ENCODE measurements around the gene HSD3B7. TPM values are rescaled to one million over a fixed set of nuclear protein-coding genes. Genes with fewer than 3 reads are reported as not detected.
"Not testable (repeated sequence)": the region's sequence is repeated elsewhere in the genome, so short reads cannot be mapped to it uniquely, and the experiment has no call there.

Gene HSD3B7
- total RNA-seq, 1 donor from 2014 or later, result 12.5 TPM

DNA sequence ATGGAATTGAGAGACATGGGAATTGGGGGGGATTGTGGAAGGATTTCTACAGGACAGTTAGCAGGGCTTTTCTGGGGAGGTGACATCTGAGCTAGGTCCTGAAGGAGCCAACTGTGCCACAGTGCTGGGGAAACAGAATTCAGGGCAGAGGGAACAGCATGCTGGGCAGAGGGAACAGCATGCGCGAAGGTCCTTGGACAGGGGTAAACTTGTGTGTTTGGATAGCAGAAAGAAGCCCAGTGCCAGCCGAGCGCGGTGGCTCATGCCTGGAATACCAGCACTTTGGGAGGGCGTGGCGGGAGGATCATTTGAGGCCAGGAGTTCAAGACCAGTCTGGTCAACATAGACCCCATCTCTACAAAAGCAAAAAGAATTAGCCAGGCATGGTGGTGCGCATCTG, 21.6 kb downstream of the HSD3B7 start:
- no peak overlapping the region for H3K9ac ChIP-seq (ENCODE audit: low read depth in 1 of 3, low read length in 3 of 3)

DNA sequence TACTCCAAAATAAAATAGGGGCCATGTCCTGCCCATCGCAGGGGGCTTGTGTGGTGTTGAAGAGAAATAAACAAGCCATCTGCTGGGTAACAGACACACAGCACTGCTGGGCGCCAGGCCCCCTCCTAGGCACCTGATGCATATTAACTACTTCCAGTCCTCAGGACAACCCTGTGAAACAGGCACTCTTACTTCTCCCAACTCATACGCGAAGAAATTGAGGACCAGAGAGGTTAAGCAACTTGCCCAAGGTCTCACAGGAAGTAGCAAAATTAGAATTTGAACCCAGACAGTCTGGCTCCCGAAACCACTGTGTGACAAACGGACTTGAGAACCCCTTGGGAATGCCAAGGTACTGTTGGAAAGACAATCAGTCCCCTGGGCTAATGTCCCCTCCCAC, 22.7 kb downstream of the HSD3B7 start:
- Histone ChIP-seq H3K27ac (ENCODE audit: low read depth, low read length) (no peak overlapping the region), H3K36me3 (ENCODE audit: control insufficient read depth in 3 of 3, insufficient read depth in 3 of 3, low read length in 3 of 3) (no peaks in the 10 kb centered on the region), H3K27me3 (ENCODE audit: control insufficient read depth in 3 of 3, insufficient read depth in 3 of 3, low read length in 3 of 3) (peaks cover 37 to 55% (median 48%) of the 10 kb centered on the region in 3 donors), H3K4me1 (ENCODE audit: control insufficient read depth in 3 of 3, insufficient read depth in 3 of 3, low read length in 3 of 3) (peaks cover 0 to 3% (median 0%) of the 10 kb centered on the region in 3 donors), H3K4me3 (ENCODE audit: low read length in 3 of 3) (no peak overlapping the region), H3K9ac (ENCODE audit: low read depth in 1 of 3, low read length in 3 of 3) (no peak overlapping the region), H3K9me3 (ENCODE audit: control insufficient read depth in 3 of 3, low read length in 3 of 3) (no peaks in the 10 kb centered on the region)

More for the DNA sequence above, 21.6 kb downstream of the HSD3B7 start:
- Histone ChIP-seq H3K9me3 (ENCODE audit: control insufficient read depth in 3 of 3, low read length in 3 of 3) (no peaks in the 10 kb centered on the region), H3K4me3 (ENCODE audit: low read length in 3 of 3) (no peak overlapping the region), H3K4me1 (ENCODE audit: control insufficient read depth in 3 of 3, insufficient read depth in 3 of 3, low read length in 3 of 3) (peaks cover 0 to 6% (median 3%) of the 10 kb centered on the region in 3 donors), H3K27me3 (ENCODE audit: control insufficient read depth in 3 of 3, insufficient read depth in 3 of 3, low read length in 3 of 3) (peaks cover 37 to 55% (median 44%) of the 10 kb centered on the region in 3 donors), H3K27ac (ENCODE audit: low read depth, low read length) (no peak overlapping the region), H3K36me3 (ENCODE audit: control insufficient read depth in 3 of 3, insufficient read depth in 3 of 3, low read length in 3 of 3) (no peaks in the 10 kb centered on the region)

DNA sequence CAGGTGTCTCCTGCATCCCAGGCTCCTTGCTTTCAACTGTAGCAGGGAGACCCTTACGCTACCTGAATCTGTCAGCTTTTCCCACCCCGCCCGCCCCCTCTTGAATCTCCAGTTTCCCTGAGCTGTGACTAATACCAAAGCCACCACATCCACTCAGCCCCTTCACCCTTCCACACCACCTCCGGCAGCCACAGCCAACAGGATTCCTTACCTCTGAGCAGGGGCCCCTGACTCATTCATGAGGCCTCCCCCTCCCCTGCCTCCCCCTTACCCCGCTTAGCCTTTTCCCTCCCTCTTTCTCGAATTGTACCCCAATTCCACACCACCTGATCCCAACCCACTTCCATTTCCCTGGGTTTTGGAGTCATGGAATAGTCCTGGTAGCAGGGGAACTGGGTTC, 23.1 kb downstream of the HSD3B7 start:
- Histone ChIP-seq H3K27me3 (ENCODE audit: control insufficient read depth in 3 of 3, insufficient read depth in 3 of 3, low read length in 3 of 3) (peaks cover 37 to 52% (median 48%) of the 10 kb centered on the region in 3 donors), H3K4me1 (ENCODE audit: control insufficient read depth in 3 of 3, insufficient read depth in 3 of 3, low read length in 3 of 3) (no peaks in the 10 kb centered on the region), H3K9me3 (ENCODE audit: control insufficient read depth in 3 of 3, low read length in 3 of 3) (no peaks in the 10 kb centered on the region)

DNA sequence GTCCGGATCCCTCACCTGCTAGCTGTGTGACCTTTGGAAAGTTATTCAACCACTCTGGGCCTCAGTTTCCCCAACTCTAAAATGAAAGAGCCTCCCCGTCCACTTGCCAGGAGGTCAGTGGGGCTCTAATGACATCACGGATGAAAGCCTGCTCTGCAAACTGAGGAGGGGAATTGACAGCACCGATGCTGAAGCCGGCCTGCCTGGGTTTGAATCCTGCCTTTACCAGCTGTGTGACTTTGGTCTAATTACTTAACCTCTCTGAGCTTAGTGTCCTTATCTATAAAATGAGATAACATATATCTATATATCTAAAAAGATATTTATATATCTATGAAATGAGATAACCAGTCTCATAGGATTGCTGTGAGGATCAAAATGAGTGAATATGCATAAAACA, 23.5 kb downstream of the HSD3B7 start:
- no peaks in the 10 kb centered on the region for H3K36me3 ChIP-seq (ENCODE audit: control insufficient read depth in 3 of 3, insufficient read depth in 3 of 3, low read length in 3 of 3)
- H3K4me3 ChIP-seq (ENCODE audit: low read length in 3 of 3), result no peak overlapping the region
- H3K4me1 ChIP-seq (ENCODE audit: control insufficient read depth in 3 of 3, insufficient read depth in 3 of 3, low read length in 3 of 3), result no peaks in the 10 kb centered on the region
- H3K27ac ChIP-seq (ENCODE audit: low read depth, low read length), result no peak overlapping the region
- no peak overlapping the region for H3K9ac ChIP-seq (ENCODE audit: low read depth in 1 of 3, low read length in 3 of 3)
- H3K9me3 ChIP-seq (ENCODE audit: control insufficient read depth in 3 of 3, low read length in 3 of 3), result no peaks in the 10 kb centered on the region
- H3K27me3 ChIP-seq (ENCODE audit: control insufficient read depth in 3 of 3, insufficient read depth in 3 of 3, low read length in 3 of 3), result peaks cover 39 to 55% (median 50%) of the 10 kb centered on the region in 3 donors

More for the DNA sequence above, 23.1 kb downstream of the HSD3B7 start:
- Histone ChIP-seq H3K36me3 (ENCODE audit: control insufficient read depth in 3 of 3, insufficient read depth in 3 of 3, low read length in 3 of 3) (no peaks in the 10 kb centered on the region), H3K27ac (ENCODE audit: low read depth, low read length) (no peak overlapping the region), H3K9ac (ENCODE audit: low read depth in 1 of 3, low read length in 3 of 3) (no peak overlapping the region), H3K4me3 (ENCODE audit: low read length in 3 of 3) (no peak overlapping the region)

DNA sequence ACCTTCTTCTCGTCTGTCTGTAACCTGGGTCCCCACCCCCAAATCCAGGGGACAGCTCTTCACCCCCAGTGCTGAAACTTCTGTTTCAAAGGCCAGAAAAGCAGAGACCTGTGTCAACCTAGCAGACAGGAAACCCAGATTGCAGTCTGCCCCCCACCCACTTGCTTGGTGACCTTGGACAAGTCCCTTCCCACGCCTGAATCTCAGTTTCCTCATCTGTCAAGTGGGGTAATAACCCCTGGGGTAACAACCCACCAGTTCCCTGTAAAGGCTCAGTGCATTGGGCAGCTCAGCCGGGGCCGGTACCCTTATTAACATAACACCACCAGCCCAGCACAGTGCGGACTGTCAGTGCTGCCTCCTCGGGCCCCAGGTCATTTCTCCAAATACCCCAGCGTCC, 24.1 kb downstream of the HSD3B7 start:
- H3K4me3 ChIP-seq (ENCODE audit: low read length in 3 of 3), result no peak overlapping the region
- no peaks in the 10 kb centered on the region for H3K9me3 ChIP-seq (ENCODE audit: control insufficient read depth in 3 of 3, low read length in 3 of 3)
- no peak overlapping the region for H3K27ac ChIP-seq (ENCODE audit: low read depth, low read length)
- no peaks in the 10 kb centered on the region for H3K36me3 ChIP-seq (ENCODE audit: control insufficient read depth in 3 of 3, insufficient read depth in 3 of 3, low read length in 3 of 3)
- no peaks in the 10 kb centered on the region for H3K4me1 ChIP-seq (ENCODE audit: control insufficient read depth in 3 of 3, insufficient read depth in 3 of 3, low read length in 3 of 3)
- H3K9ac ChIP-seq (ENCODE audit: low read depth in 1 of 3, low read length in 3 of 3), result no peak overlapping the region
- H3K27me3 ChIP-seq (ENCODE audit: control insufficient read depth in 3 of 3, insufficient read depth in 3 of 3, low read length in 3 of 3), result peaks cover 40 to 57% (median 50%) of the 10 kb centered on the region in 3 donors

DNA sequence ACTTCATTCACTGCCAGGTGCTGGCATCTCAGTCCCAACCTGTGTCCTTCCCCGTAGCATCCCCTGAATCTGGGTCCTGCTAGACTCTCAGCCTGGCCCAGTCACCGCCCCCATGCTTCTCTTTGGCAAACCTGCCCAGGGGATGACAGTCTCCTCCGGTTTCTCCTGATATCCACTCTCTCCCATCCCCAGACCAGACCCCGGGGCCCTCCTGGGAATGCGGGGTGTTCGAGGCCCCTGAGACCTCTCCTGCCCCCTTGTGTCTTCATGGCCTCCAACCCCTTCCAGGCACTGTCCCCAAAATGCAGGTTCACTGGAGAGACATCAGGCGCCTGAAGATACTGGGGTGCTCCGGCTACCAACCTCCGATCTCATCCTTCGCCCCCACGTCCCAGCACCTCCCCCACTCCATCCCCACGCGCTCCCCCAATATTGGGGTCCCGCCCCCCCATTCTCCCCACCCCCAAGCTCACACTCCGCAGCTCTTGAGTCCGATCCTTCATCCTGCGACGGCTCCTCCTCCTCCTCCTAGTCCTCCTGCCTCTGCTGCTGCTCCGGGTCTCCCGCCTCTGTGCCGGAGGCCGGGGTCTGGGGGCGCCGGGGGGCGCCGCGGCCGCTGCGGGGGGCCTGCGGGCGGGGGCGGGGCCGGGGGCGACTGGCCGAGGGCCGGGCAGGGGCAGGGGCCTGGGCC, 25.0 kb downstream of the HSD3B7 start:
- no peak overlapping the region for H3K27ac ChIP-seq (ENCODE audit: low read depth, low read length)
- peaks cover 44 to 59% (median 53%) of the 10 kb centered on the region in 3 donors for H3K27me3 ChIP-seq (ENCODE audit: control insufficient read depth in 3 of 3, insufficient read depth in 3 of 3, low read length in 3 of 3)
- no peaks in the 10 kb centered on the region for H3K36me3 ChIP-seq (ENCODE audit: control insufficient read depth in 3 of 3, insufficient read depth in 3 of 3, low read length in 3 of 3)
- no peaks in the 10 kb centered on the region for H3K9me3 ChIP-seq (ENCODE audit: control insufficient read depth in 3 of 3, low read length in 3 of 3)
- no peak overlapping the region for H3K9ac ChIP-seq (ENCODE audit: low read depth in 1 of 3, low read length in 3 of 3)
- H3K4me3 ChIP-seq (ENCODE audit: low read length in 3 of 3), result no peak overlapping the region
- H3K4me1 ChIP-seq (ENCODE audit: control insufficient read depth in 3 of 3, insufficient read depth in 3 of 3, low read length in 3 of 3), result no peaks in the 10 kb centered on the region

DNA sequence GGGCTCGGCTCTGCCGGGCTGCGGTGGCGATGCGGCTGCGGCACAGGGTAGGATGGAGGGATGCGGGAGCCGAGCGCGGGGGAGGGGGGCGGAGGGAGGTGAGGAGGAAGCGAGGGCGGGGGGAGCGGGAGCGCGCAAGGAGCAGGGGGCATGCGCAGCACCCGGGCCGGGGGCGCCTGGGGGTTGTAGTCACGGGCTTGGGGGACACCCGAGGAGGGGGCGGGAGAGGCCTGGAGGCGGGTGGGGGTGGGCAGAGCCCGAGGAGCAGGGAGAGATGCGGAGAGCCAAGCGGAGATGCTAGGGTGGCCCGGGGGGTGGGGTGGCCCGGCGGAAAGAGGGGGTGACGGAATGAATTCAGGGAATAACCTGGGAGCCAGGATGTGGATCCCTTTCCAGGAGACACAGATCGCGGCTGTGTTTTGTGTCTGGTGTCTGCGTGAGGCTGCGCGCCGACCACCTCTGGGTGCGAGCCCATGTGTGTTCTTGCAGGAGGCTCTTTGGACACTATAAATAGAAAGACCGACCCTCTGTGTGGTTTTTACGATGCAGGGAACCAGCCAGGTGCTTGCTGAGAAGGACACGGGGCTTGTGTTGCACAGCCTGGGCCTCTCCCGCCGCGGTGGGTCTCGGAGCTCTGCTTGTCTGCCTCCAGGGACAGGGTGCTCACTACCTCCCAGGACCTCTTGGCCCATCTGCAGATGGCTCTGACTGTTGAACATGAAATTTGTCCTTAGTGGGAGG, 25.7 kb downstream of the HSD3B7 start, which contains the start of gene STX1B:
Gene STX1B (minus strand): TSS at position 54 of the 741 bp plus-strand sequence. CDS start 242 bp downstream, outside the sequence.
- peaks cover 47 to 64% (median 54%) of the 10 kb centered on the region in 3 donors for H3K27me3 ChIP-seq (ENCODE audit: control insufficient read depth in 3 of 3, insufficient read depth in 3 of 3, low read length in 3 of 3)
- no peaks in the 10 kb centered on the region for H3K36me3 ChIP-seq (ENCODE audit: control insufficient read depth in 3 of 3, insufficient read depth in 3 of 3, low read length in 3 of 3)
- H3K9ac ChIP-seq (ENCODE audit: low read depth in 1 of 3, low read length in 3 of 3), result no peak within 1 kb of the TSS
- no peak within 1 kb of the TSS for H3K27ac ChIP-seq (ENCODE audit: low read depth, low read length)
- no peaks in the 10 kb centered on the region for H3K4me1 ChIP-seq (ENCODE audit: control insufficient read depth in 3 of 3, insufficient read depth in 3 of 3, low read length in 3 of 3)
- no peak within 1 kb of the TSS for H3K4me3 ChIP-seq (ENCODE audit: low read length in 3 of 3)
- H3K9me3 ChIP-seq (ENCODE audit: control insufficient read depth in 3 of 3, low read length in 3 of 3), result no peaks in the 10 kb centered on the region

DNA sequence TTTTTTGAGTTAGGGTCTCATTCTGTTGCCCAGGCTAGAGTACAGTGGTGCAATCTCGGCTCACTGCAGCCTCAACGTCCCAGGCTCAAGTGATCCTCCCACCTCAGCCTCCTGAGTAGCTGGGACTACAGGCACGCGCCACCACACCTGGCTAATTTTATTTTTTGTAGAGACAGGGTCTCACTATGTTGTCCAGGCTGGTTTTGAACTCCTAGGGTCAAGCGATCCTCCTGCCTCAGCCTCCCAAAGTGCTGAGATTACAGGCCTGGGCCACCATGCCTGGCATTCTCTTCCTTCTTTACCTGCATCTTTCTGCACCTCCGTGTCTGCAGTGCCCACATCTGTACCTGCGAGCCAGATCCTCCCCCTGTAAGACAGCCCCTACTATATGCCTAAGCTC, 26.8 kb downstream of the HSD3B7 start:
- not testable (repeated sequence) for H3K9me3 ChIP-seq (ENCODE audit: control insufficient read depth in 3 of 3, low read length in 3 of 3); H3K27ac ChIP-seq (ENCODE audit: low read depth, low read length); H3K4me3 ChIP-seq (ENCODE audit: low read length in 3 of 3); H3K36me3 ChIP-seq (ENCODE audit: control insufficient read depth in 3 of 3, insufficient read depth in 3 of 3, low read length in 3 of 3); H3K9ac ChIP-seq (ENCODE audit: low read depth in 1 of 3, low read length in 3 of 3); H3K4me1 ChIP-seq (ENCODE audit: control insufficient read depth in 3 of 3, insufficient read depth in 3 of 3, low read length in 3 of 3)
- peaks cover 47 to 62% (median 53%) of the 10 kb centered on the region in 3 donors for H3K27me3 ChIP-seq (ENCODE audit: control insufficient read depth in 3 of 3, insufficient read depth in 3 of 3, low read length in 3 of 3)

DNA sequence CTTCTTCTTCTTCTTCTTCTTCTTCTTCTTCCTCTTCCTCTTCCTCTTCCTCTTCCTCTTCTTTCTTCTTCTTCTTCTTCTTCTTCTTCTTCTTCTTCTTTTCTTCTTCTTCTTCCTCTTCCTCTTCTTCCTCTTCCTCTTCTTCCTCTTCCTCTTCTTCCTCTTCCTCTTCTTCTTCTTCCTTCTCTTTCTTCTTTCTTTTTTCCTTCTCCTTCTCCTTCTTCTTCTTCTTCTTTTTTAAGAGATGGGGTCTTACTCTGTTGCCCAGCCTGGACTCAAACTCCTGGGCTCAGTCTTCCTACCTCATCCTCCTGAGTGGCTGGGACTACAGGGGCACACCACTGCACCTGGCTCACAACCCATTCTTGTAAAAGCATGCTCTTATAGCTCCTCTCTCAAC, 28.3 kb downstream of the HSD3B7 start:
- not testable (repeated sequence) for H3K4me1 ChIP-seq (ENCODE audit: control insufficient read depth in 3 of 3, insufficient read depth in 3 of 3, low read length in 3 of 3); H3K27ac ChIP-seq (ENCODE audit: low read depth, low read length); H3K9me3 ChIP-seq (ENCODE audit: control insufficient read depth in 3 of 3, low read length in 3 of 3); H3K4me3 ChIP-seq (ENCODE audit: low read length in 3 of 3); H3K9ac ChIP-seq (ENCODE audit: low read depth in 1 of 3, low read length in 3 of 3); H3K36me3 ChIP-seq (ENCODE audit: control insufficient read depth in 3 of 3, insufficient read depth in 3 of 3, low read length in 3 of 3)
- peaks cover 42 to 54% (median 42%) of the 10 kb centered on the region in 3 donors for H3K27me3 ChIP-seq (ENCODE audit: control insufficient read depth in 3 of 3, insufficient read depth in 3 of 3, low read length in 3 of 3)

DNA sequence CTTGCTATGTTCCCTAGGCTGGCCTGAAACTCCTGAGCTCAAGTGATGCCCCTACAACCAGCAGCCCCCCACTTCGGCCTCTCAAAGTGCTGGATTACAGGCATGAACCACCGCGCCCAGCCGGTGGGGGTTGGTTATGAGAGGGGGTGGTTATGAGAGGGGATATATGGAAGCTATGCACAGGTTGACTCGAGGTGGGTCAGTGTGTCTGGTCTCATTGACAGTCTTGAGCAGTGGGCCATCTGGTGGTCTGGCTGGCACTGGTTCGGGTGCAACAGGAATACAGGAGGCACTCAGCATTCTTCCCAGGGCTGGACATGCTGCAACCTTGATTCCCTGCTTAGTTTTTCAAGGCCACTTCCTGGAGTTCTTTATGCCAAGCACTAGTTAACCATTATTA, 31.0 kb downstream of the HSD3B7 start:
- peaks cover 21 to 34% (median 21%) of the 10 kb centered on the region in 3 donors for H3K27me3 ChIP-seq (ENCODE audit: control insufficient read depth in 3 of 3, insufficient read depth in 3 of 3, low read length in 3 of 3)
- no peaks in the 10 kb centered on the region for H3K4me1 ChIP-seq (ENCODE audit: control insufficient read depth in 3 of 3, insufficient read depth in 3 of 3, low read length in 3 of 3)
- no peak overlapping the region for H3K9ac ChIP-seq (ENCODE audit: low read depth in 1 of 3, low read length in 3 of 3)
- H3K27ac ChIP-seq (ENCODE audit: low read depth, low read length), result no peak overlapping the region
- no peaks in the 10 kb centered on the region for H3K36me3 ChIP-seq (ENCODE audit: control insufficient read depth in 3 of 3, insufficient read depth in 3 of 3, low read length in 3 of 3)
- no peaks in the 10 kb centered on the region for H3K9me3 ChIP-seq (ENCODE audit: control insufficient read depth in 3 of 3, low read length in 3 of 3)
- no peak overlapping the region for H3K4me3 ChIP-seq (ENCODE audit: low read length in 3 of 3)
